K562 (cell line): ENCODE data around the gene C1R. TPM values are rescaled to one million over a fixed set of nuclear protein-coding genes. Genes with fewer than 3 reads are reported as not detected.

Source experiments
- ATAC-seq: fragments of 200-7000 bp; cut with Tn5 transposase; 3 replicates; pipeline ENCODE4 v1.9.1; 2020; ENCODE audit warnings: moderate library complexity
- BruUV-seq: library from RNA; stranded (reverse); fragments of 400-500 nt; replicated peaks from 2 replicates; lab custom pipeline; 2021; lab: Mats Ljungman, UMichigan
- CTCF ChIA-PET: fragments of 300-600 bp; formaldehyde crosslinking; extraction: SDS; loops from one replicate; lab custom pipeline; 2021; ENCODE audit warnings: low intra/inter-chr PET ratio; lab: Yijun Ruan, JAX
- POLR2A ChIA-PET: fragments of 300-600, 350-650 bp; sonication (Branson Sonifier 250); formaldehyde crosslinking; extraction: SDS; loops from one replicate; lab custom pipeline; 2021; ENCODE audit warnings: antibody characterized with exemption, inconsistent platforms; lab: Yijun Ruan, JAX
- DNase-seq, 4 experiments: peaks; one replicate each; pipeline versions ENCODE4 v3.0.0 to v3.0.0-alpha.2; 2011 to 2018; ENCODE audit warnings: low spot score in 3 of 4, mixed read lengths in 3 of 4; ENCODE audit errors: extremely low read depth in 1 of 4
- FAIRE-seq: peaks from 2 replicates; lab custom pipeline; 2011; peaks lifted over from hg19 to GRCh38; lab: Jason Lieb, UNC
- H2AFZ ChIP-seq: 2 replicates; pipeline ENCODE4 v1.6.0; 2011; ENCODE audit warnings: low read depth, low read length, control low read depth, inconsistent platforms
- H3K27ac ChIP-seq: fragments of 200-600 bp; 3 replicates; pipeline ENCODE4 v1.8.0; 2011; ENCODE audit warnings: low read depth, mild to moderate bottlenecking, control low read depth, inconsistent platforms, low read length, moderate library complexity, mixed read lengths; ENCODE audit errors: extremely low read depth
- H3K27me3 ChIP-seq, 2 experiments: fragments of 300-600 bp in 1 of 2; 2 replicates in 1 of 2; 3 replicates in 1 of 2; pipeline versions ENCODE4 v1.6.0 to v1.8.0; 2011; ENCODE audit warnings: inconsistent platforms in 2 of 2, low read length in 2 of 2, mild to moderate bottlenecking in 1 of 2, mixed read lengths in 1 of 2, moderate library complexity in 1 of 2; ENCODE audit not compliant: control insufficient read depth in 2 of 2, insufficient read depth in 2 of 2
- H3K36me3 ChIP-seq: fragments of 300-600 bp; 3 replicates; pipeline ENCODE4 v1.8.0; 2011; ENCODE audit warnings: mild to moderate bottlenecking, low read length, inconsistent platforms; ENCODE audit not compliant: control insufficient read depth, insufficient read depth
- H3K4me1 ChIP-seq, 2 experiments: fragments of 200-600 bp in 1 of 2; replicated peaks in 1 of 2; 2 replicates in 1 of 2; 3 replicates in 1 of 2; pipeline versions ENCODE4 v1.5.1 to v1.8.0; 2011; ENCODE audit warnings: inconsistent platforms in 2 of 2, low read length in 2 of 2, mild to moderate bottlenecking in 1 of 2, mixed read lengths in 1 of 2, moderate library complexity in 1 of 2; ENCODE audit not compliant: control insufficient read depth in 2 of 2, insufficient read depth in 2 of 2
- H3K4me2 ChIP-seq: 2 replicates; pipeline ENCODE4 v1.6.1; 2011; ENCODE audit warnings: low read length, control low read depth, inconsistent platforms, mixed read lengths; ENCODE audit not compliant: insufficient read depth
- H3K4me3 ChIP-seq: fragments of 200-600 bp; sonication (generic), shearing (Covaris generic); 2 replicates; pipeline ENCODE4 v1.5.1; 2016; ENCODE audit warnings: control low read depth, inconsistent platforms
- H3K79me2 ChIP-seq: fragments of 200-600 bp; 3 replicates; pipeline ENCODE4 v1.8.0; 2011; ENCODE audit warnings: low read length, inconsistent platforms; ENCODE audit not compliant: control insufficient read depth, insufficient read depth
- H3K9ac ChIP-seq, 2 experiments: 2 replicates each; pipeline versions ENCODE4 v1.6.0 to v1.6.1; 2011; ENCODE audit warnings: low read depth in 2 of 2, low read length in 2 of 2, control low read depth in 1 of 2, inconsistent platforms in 1 of 2, mild to moderate bottlenecking in 1 of 2, mixed read lengths in 1 of 2; ENCODE audit not compliant: insufficient read depth in 1 of 2
- H3K9me1 ChIP-seq: one replicate; pipeline ENCODE4 v1.6.0; 2011; ENCODE audit warnings: inconsistent platforms, mild to moderate bottlenecking, low read length, moderate library complexity; ENCODE audit not compliant: control insufficient read depth, insufficient read depth
- H3K9me3 ChIP-seq: replicated peaks from 2 replicates; pipeline ENCODE4 v1.5.1; 2011; ENCODE audit warnings: low read depth, low read length, inconsistent platforms; ENCODE audit not compliant: control insufficient read depth, insufficient read depth
- H4K20me1 ChIP-seq: replicated peaks from 2 replicates; pipeline ENCODE4 v1.6.1; 2011; ENCODE audit warnings: low read length, inconsistent platforms, mixed read lengths; ENCODE audit not compliant: control insufficient read depth, insufficient read depth
- DNMT1 ChIP-seq: fragments of 450-650 bp; IDR thresholded peaks from 2 replicates; pipeline ENCODE4 v1.6.1; 2016; ENCODE audit warnings: antibody characterized with exemption, mild to moderate bottlenecking
- ERF ChIP-seq: fragments of 450-650 bp; formaldehyde crosslinking; IDR thresholded peaks from 2 replicates; pipeline ENCODE4 v1.4.0; 2020; ENCODE audit warnings: mild to moderate bottlenecking, mixed read lengths
- HOXB6 ChIP-seq: fragments of 250-450 bp; sonication (Bioruptor Pico); IDR thresholded peaks from 2 replicates; pipeline ENCODE4 v1.5.1; 2022; ENCODE audit warnings: mild to moderate bottlenecking, borderline replicate concordance
- NCOA6 ChIP-seq: fragments of 450-650 bp; IDR thresholded peaks from 2 replicates; pipeline ENCODE4 v1.6.1; 2017; ENCODE audit warnings: mild to moderate bottlenecking
- WHSC1 ChIP-seq: IDR thresholded peaks from one replicate; pipeline ENCODE4 v1.6.1; 2012; ENCODE audit warnings: low read length, control low read depth, inconsistent platforms
- ZNF165 ChIP-seq: fragments of 250-450 bp; sonication (Bioruptor Pico); IDR thresholded peaks from 2 replicates; pipeline ENCODE4 v1.4.0; 2020; ENCODE audit warnings: borderline replicate concordance
- WGBS: fragments of 100-300 bp; shearing (Covaris generic); methylation state at CpG from one replicate; pipeline ENCODE4 v1.1.6; 2016; ENCODE audit warnings: low coverage, mixed read lengths; ENCODE audit not compliant: insufficient coverage; ENCODE audit errors: missing lambda C conversion rate; 5-methylcytosine and 5-hydroxymethylcytosine counted together
- in situ Hi-C: fragments of 300-500 bp; cut with MboI; formaldehyde crosslinking; loops from 4 replicates; pipeline ENCODE4 v1.15.0; 2018; ENCODE audit warnings: inconsistent platforms, mixed read lengths
- intact Hi-C: fragments of 100-400 bp; cut with micrococcal nuclease; formaldehyde crosslinking; loops from 2 replicates; pipeline ENCODE4 v1.14.2; 2022
- polyA plus RNA-seq, 8 experiments: library from polyadenylated mRNA; depleted of rRNA in 4 of 8; stranded (reverse) in 5 of 8; unstranded in 3 of 8; fragments of >200 nt; fragmentation: Nextera tagmentation in 2 of 8; fragmentation: Illumina TruSeq in 1 of 8; extraction: Ambion mirVana in 2 of 8; extraction: Trizol in 1 of 8; gene quantifications; 2 replicates each; pipeline versions ENCODE4 v1.2.1 to v1.2.3, GENCODE V29; 2011 to 2014; ENCODE audit warnings: inconsistent platforms in 1 of 8, missing spikeins in 1 of 8
- total RNA-seq, 7 experiments: library from RNA; depleted of rRNA in 6 of 7; stranded (reverse); fragments of >200 nt in 6 of 7; fragmentation: Illumina TruSeq in 2 of 7; extraction: Trizol in 2 of 7; gene quantifications; 2 replicates each; pipeline versions ENCODE4 v1.2.1 to v1.2.3, GENCODE V29; 2011 to 2021; ENCODE audit warnings: low replicate concordance in 1 of 7
- TF ChIP-seq, protein P1 (sequence below), 2 experiments: fragments of 450-650 bp in 1 of 2; sonication (generic) in 1 of 2; formaldehyde crosslinking in 1 of 2; IDR thresholded peaks; 2 replicates each; pipeline versions ENCODE4 v1.7.1 to v1.9.0; 2016 to 2022; ENCODE audit warnings: inconsistent platforms in 1 of 2, mild to moderate bottlenecking in 1 of 2, missing genetic modification reagents in 1 of 2
- TF ChIP-seq, protein P2 (sequence below): sonication (generic); formaldehyde crosslinking; IDR thresholded peaks from 2 replicates; pipeline ENCODE4 v1.8.1; 2023; ENCODE audit warnings: mild to moderate bottlenecking, missing genetic modification reagents
- TF ChIP-seq, protein P3 (sequence below): fragments of 250-450 bp; sonication (Bioruptor Pico); IDR thresholded peaks from 2 replicates; pipeline ENCODE4 v1.4.0; 2020; ENCODE audit warnings: mild to moderate bottlenecking, moderate library complexity, borderline replicate concordance

The C1R gene
- total and polyA plus RNA-seq, 9 of the 15 experiments (the other 6 are each of a cell fraction or from before 2014, with no cell fraction given) = 0.07 to 1.0 (median 0.33) TPM; not detected in 1

DNA sequence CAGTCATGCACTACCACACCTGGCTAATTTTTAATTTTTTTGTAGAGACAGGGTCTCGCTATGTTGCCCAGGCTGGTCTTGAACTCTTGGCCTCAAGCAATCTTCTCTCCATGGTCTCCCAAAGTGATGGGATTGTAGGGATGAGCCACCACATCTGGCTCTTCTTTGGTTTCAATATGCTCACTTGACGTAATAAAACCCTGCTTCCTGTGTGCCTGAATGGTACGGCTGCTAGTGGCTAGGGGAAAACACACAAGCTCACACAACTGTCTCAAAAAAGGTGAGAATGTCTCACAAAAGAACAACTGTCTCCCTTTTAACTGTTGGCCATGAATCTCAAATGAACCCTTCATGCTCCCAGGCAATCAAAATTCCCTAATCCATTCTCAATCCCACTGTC lies 16.7 kb downstream of the C1R start:
- Histone ChIP-seq H3K27ac (no peak overlapping the region), H3K4me3 (no peak overlapping the region), H3K9ac (no peak overlapping the region), H3K36me3 (no peaks in the 10 kb centered on the region), H2AFZ (no peak overlapping the region), H3K4me1 (no peaks in the 10 kb centered on the region; a peak in 1 of 5 replicates), H4K20me1 (no peaks in the 10 kb centered on the region), H3K27me3 (peaks cover 0 to 3% of the 10 kb centered on the region in 2 experiments; a peak in 1 of 5 replicates), H3K9me3 (no peaks in the 10 kb centered on the region), H3K4me2 (no peak overlapping the region), H3K79me2 (no peaks in the 10 kb centered on the region), H3K9me1 (no peaks in the 10 kb centered on the region)
- CTCF ChIA-PET = no interaction called here
- WGBS = 72% methylated on average over 3 of the region's 3 CpGs
- no peak for ATAC-seq
- DNase-seq = no peak
- intact Hi-C loops = no loop called here
- no peak for FAIRE-seq
- POLR2A ChIA-PET = no interaction called here
- TF ChIP-seq, protein P1, sequence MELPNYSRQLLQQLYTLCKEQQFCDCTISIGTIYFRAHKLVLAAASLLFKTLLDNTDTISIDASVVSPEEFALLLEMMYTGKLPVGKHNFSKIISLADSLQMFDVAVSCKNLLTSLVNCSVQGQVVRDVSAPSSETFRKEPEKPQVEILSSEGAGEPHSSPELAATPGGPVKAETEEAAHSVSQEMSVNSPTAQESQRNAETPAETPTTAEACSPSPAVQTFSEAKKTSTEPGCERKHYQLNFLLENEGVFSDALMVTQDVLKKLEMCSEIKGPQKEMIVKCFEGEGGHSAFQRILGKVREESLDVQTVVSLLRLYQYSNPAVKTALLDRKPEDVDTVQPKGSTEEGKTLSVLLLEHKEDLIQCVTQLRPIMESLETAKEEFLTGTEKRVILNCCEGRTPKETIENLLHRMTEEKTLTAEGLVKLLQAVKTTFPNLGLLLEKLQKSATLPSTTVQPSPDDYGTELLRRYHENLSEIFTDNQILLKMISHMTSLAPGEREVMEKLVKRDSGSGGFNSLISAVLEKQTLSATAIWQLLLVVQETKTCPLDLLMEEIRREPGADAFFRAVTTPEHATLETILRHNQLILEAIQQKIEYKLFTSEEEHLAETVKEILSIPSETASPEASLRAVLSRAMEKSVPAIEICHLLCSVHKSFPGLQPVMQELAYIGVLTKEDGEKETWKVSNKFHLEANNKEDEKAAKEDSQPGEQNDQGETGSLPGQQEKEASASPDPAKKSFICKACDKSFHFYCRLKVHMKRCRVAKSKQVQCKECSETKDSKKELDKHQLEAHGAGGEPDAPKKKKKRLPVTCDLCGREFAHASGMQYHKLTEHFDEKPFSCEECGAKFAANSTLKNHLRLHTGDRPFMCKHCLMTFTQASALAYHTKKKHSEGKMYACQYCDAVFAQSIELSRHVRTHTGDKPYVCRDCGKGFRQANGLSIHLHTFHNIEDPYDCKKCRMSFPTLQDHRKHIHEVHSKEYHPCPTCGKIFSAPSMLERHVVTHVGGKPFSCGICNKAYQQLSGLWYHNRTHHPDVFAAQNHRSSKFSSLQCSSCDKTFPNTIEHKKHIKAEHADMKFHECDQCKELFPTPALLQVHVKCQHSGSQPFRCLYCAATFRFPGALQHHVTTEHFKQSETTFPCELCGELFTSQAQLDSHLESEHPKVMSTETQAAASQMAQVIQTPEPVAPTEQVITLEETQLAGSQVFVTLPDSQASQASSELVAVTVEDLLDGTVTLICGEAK (IDR thresholded peaks at IDR 0.05) = no peak
- TF ChIP-seq, protein P1 (CRISPR knock-in tag; IDR thresholded peaks at IDR 0.05) = no peak
- TF ChIP-seq WHSC1 (no peak), ERF (CRISPR knock-in tag) (no peak), DNMT1 (no peak), HOXB6 (no peak), NCOA6 (no peak), ZNF165 (CRISPR knock-in tag) (no peak)
- TF ChIP-seq, protein P2, sequence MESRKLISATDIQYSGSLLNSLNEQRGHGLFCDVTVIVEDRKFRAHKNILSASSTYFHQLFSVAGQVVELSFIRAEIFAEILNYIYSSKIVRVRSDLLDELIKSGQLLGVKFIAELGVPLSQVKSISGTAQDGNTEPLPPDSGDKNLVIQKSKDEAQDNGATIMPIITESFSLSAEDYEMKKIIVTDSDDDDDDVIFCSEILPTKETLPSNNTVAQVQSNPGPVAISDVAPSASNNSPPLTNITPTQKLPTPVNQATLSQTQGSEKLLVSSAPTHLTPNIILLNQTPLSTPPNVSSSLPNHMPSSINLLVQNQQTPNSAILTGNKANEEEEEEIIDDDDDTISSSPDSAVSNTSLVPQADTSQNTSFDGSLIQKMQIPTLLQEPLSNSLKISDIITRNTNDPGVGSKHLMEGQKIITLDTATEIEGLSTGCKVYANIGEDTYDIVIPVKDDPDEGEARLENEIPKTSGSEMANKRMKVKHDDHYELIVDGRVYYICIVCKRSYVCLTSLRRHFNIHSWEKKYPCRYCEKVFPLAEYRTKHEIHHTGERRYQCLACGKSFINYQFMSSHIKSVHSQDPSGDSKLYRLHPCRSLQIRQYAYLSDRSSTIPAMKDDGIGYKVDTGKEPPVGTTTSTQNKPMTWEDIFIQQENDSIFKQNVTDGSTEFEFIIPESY (CRISPR knock-in tag) = no peak
- TF ChIP-seq, protein P3, sequence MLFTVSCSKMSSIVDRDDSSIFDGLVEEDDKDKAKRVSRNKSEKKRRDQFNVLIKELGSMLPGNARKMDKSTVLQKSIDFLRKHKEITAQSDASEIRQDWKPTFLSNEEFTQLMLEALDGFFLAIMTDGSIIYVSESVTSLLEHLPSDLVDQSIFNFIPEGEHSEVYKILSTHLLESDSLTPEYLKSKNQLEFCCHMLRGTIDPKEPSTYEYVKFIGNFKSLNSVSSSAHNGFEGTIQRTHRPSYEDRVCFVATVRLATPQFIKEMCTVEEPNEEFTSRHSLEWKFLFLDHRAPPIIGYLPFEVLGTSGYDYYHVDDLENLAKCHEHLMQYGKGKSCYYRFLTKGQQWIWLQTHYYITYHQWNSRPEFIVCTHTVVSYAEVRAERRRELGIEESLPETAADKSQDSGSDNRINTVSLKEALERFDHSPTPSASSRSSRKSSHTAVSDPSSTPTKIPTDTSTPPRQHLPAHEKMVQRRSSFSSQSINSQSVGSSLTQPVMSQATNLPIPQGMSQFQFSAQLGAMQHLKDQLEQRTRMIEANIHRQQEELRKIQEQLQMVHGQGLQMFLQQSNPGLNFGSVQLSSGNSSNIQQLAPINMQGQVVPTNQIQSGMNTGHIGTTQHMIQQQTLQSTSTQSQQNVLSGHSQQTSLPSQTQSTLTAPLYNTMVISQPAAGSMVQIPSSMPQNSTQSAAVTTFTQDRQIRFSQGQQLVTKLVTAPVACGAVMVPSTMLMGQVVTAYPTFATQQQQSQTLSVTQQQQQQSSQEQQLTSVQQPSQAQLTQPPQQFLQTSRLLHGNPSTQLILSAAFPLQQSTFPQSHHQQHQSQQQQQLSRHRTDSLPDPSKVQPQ = no peak
- no TSS peak for BruUV-seq
- in situ Hi-C loops = no loop called here
